Astrocyte (in vitro differentiated cells and primary cell): Measurements from ENCODE around the gene MYCBPAP. TPM values are rescaled to one million over a fixed set of nuclear protein-coding genes. Genes with fewer than 3 reads are reported as not detected.

Source experiments
- DNase-seq: peaks from one replicate; pipeline ENCODE4 v3.0.0-alpha.2; 2010; ENCODE audit warnings: low read depth
- FAIRE-seq: peaks from 2 replicates; lab custom pipeline; 2011; peaks lifted over from hg19 to GRCh38; lab: Jason Lieb, UNC
- H2AFZ ChIP-seq: 2 replicates; pipeline ENCODE4 v1.6.0; 2012; ENCODE audit warnings: low read depth, low read length, inconsistent platforms
- H3K27ac ChIP-seq: 2 replicates; pipeline ENCODE4 v1.5.1; 2011; ENCODE audit warnings: low read depth, low read length, inconsistent platforms
- H3K27me3 ChIP-seq: 2 replicates; pipeline ENCODE4 v1.6.0; 2011; ENCODE audit warnings: low read length, inconsistent platforms; ENCODE audit not compliant: insufficient read depth
- H3K36me3 ChIP-seq: 2 replicates; pipeline ENCODE4 v1.5.1; 2011; ENCODE audit warnings: low read length, inconsistent platforms; ENCODE audit not compliant: insufficient read depth
- H3K4me1 ChIP-seq: 2 replicates; pipeline ENCODE4 v1.5.1; 2011; ENCODE audit warnings: low read length, inconsistent platforms; ENCODE audit not compliant: insufficient read depth
- H3K4me2 ChIP-seq: 2 replicates; pipeline ENCODE4 v1.6.0; 2012; ENCODE audit warnings: low read length, inconsistent platforms
- H3K4me3 ChIP-seq: 2 replicates; pipeline ENCODE4 v1.5.1; 2011; ENCODE audit warnings: low read depth, mild to moderate bottlenecking, low read length, inconsistent platforms; ENCODE audit not compliant: insufficient read depth
- H3K79me2 ChIP-seq: 2 replicates; pipeline ENCODE4 v1.6.0; 2012; ENCODE audit warnings: mild to moderate bottlenecking, low read length, inconsistent platforms; ENCODE audit not compliant: insufficient read depth
- H3K9ac ChIP-seq: 2 replicates; pipeline ENCODE4 v1.6.0; 2012; ENCODE audit warnings: mild to moderate bottlenecking, low read length, inconsistent platforms
- H3K9me3 ChIP-seq: 2 replicates; pipeline ENCODE4 v1.5.1; 2012; ENCODE audit warnings: low read depth, mild to moderate bottlenecking, low read length, inconsistent platforms; ENCODE audit not compliant: insufficient read depth
- H4K20me1 ChIP-seq: 2 replicates; pipeline ENCODE4 v1.6.0; 2012; ENCODE audit warnings: low read length, inconsistent platforms; ENCODE audit not compliant: insufficient read depth
- H3K27ac Mint-ChIP-seq: one replicate; pipeline ENCODE4 v1.8.0; 2021; ENCODE audit warnings: mild to moderate bottlenecking, mixed read lengths; ENCODE audit not compliant: unreplicated experiment
- H3K27me3 Mint-ChIP-seq: one replicate; pipeline ENCODE4 v1.8.0; 2021; ENCODE audit warnings: low read depth, mixed read lengths; ENCODE audit not compliant: unreplicated experiment
- H3K36me3 Mint-ChIP-seq: one replicate; pipeline ENCODE4 v1.8.0; 2021; ENCODE audit warnings: low read depth, mixed read lengths; ENCODE audit not compliant: unreplicated experiment
- H3K4me1 Mint-ChIP-seq: one replicate; pipeline ENCODE4 v1.8.0; 2021; ENCODE audit warnings: low read depth, mixed read lengths; ENCODE audit not compliant: unreplicated experiment
- H3K4me3 Mint-ChIP-seq: one replicate; pipeline ENCODE4 v1.8.0; 2021; ENCODE audit warnings: mild to moderate bottlenecking, moderate library complexity, mixed read lengths; ENCODE audit not compliant: unreplicated experiment
- H3K9me3 Mint-ChIP-seq: one replicate; pipeline ENCODE4 v1.8.0; 2021; ENCODE audit warnings: mild to moderate bottlenecking, mixed read lengths; ENCODE audit not compliant: unreplicated experiment
- EZH2 ChIP-seq: IDR thresholded peaks from 2 replicates; pipeline ENCODE4 v1.6.1; 2012; ENCODE audit warnings: mild to moderate bottlenecking, low read length, inconsistent platforms; ENCODE audit not compliant: insufficient read depth
- total RNA-seq: library from RNA; stranded (reverse); gene quantifications from 2 replicates; pipeline ENCODE4 v1.2.1, GENCODE V29; 2021
- TF ChIP-seq, protein P1 (sequence below): IDR thresholded peaks from 2 replicates; pipeline ENCODE4 v1.5.1; 2011; ENCODE audit warnings: low read depth, mild to moderate bottlenecking, inconsistent platforms, low read length, moderate library complexity; ENCODE audit not compliant: insufficient read depth

Gene MYCBPAP
- total RNA-seq, 1 donor from 2014 or later, result 1.4 TPM

DNA sequence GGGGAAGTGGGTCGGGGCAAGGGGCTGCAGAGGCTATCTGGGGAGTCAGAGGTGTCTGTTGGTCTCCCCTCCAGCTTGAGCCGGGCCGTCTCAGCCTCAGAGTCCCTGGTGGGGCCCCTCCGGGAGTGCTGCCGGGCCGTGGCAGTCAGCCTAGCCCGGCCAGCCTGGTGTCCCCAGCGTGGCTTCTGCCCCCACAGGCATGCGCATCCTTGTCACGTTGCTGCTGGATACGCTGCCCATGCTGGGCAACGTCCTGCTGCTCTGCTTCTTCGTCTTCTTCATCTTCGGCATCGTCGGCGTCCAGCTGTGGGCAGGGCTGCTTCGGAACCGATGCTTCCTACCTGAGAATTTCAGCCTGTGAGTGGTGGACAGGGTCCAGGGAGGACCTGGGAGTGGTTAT, 63.4 kb downstream of the MYCBPAP start:
- Mint-ChIP-seq H3K9me3 (no peaks in the 10 kb centered on the region), H3K36me3 (peaks cover 2% of the 10 kb centered on the region), H3K27me3 (peaks cover 60% of the 10 kb centered on the region), H3K4me1 (peaks cover 5% of the 10 kb centered on the region), H3K27ac (no peak overlapping the region), H3K4me3 (no peak overlapping the region)
- Histone ChIP-seq H3K36me3 (no peaks in the 10 kb centered on the region), H3K9me3 (no peaks in the 10 kb centered on the region), H3K27ac (no peak overlapping the region), H2AFZ (no peak overlapping the region), H4K20me1 (no peaks in the 10 kb centered on the region), H3K4me1 (no peaks in the 10 kb centered on the region), H3K4me2 (no peak overlapping the region), H3K79me2 (no peaks in the 10 kb centered on the region), H3K27me3 (peaks cover 10% of the 10 kb centered on the region), H3K4me3 (no peak overlapping the region), H3K9ac (no peak overlapping the region)
- FAIRE-seq, result no peak
- no peak for DNase-seq
- TF ChIP-seq, protein P1, sequence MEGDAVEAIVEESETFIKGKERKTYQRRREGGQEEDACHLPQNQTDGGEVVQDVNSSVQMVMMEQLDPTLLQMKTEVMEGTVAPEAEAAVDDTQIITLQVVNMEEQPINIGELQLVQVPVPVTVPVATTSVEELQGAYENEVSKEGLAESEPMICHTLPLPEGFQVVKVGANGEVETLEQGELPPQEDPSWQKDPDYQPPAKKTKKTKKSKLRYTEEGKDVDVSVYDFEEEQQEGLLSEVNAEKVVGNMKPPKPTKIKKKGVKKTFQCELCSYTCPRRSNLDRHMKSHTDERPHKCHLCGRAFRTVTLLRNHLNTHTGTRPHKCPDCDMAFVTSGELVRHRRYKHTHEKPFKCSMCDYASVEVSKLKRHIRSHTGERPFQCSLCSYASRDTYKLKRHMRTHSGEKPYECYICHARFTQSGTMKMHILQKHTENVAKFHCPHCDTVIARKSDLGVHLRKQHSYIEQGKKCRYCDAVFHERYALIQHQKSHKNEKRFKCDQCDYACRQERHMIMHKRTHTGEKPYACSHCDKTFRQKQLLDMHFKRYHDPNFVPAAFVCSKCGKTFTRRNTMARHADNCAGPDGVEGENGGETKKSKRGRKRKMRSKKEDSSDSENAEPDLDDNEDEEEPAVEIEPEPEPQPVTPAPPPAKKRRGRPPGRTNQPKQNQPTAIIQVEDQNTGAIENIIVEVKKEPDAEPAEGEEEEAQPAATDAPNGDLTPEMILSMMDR, result no peak
- TF ChIP-seq EZH2, result no peak

- Mint-ChIP-seq H3K4me1 (peaks cover 3% of the 10 kb centered on the region), H3K27me3 (peaks cover 59% of the 10 kb centered on the region), H3K27ac (no peak overlapping the region), H3K9me3 (no peaks in the 10 kb centered on the region), H3K4me3 (no peak overlapping the region), H3K36me3 (peaks cover 2% of the 10 kb centered on the region)
- no peak overlapping the region for H3K4me2 ChIP-seq
- no peaks in the 10 kb centered on the region for H3K36me3 ChIP-seq
- no peak overlapping the region for H3K27ac ChIP-seq
- TF ChIP-seq EZH2, result no peak
- TF ChIP-seq, protein P1, result no peak
- no peaks in the 10 kb centered on the region for H3K9me3 ChIP-seq
- no peak overlapping the region for H3K9ac ChIP-seq
- no peak overlapping the region for H3K4me3 ChIP-seq
- H3K27me3 ChIP-seq, result peaks cover 8% of the 10 kb centered on the region
- H4K20me1 ChIP-seq, result no peaks in the 10 kb centered on the region
- H3K4me1 ChIP-seq, result no peaks in the 10 kb centered on the region
- H2AFZ ChIP-seq, result no peak overlapping the region
- no peaks in the 10 kb centered on the region for H3K79me2 ChIP-seq
- DNase-seq (no peak), FAIRE-seq (no peak)
These were observed 64.3 kb downstream of the MYCBPAP start for GRCh38 chr17:50572541-50572940.

DNA sequence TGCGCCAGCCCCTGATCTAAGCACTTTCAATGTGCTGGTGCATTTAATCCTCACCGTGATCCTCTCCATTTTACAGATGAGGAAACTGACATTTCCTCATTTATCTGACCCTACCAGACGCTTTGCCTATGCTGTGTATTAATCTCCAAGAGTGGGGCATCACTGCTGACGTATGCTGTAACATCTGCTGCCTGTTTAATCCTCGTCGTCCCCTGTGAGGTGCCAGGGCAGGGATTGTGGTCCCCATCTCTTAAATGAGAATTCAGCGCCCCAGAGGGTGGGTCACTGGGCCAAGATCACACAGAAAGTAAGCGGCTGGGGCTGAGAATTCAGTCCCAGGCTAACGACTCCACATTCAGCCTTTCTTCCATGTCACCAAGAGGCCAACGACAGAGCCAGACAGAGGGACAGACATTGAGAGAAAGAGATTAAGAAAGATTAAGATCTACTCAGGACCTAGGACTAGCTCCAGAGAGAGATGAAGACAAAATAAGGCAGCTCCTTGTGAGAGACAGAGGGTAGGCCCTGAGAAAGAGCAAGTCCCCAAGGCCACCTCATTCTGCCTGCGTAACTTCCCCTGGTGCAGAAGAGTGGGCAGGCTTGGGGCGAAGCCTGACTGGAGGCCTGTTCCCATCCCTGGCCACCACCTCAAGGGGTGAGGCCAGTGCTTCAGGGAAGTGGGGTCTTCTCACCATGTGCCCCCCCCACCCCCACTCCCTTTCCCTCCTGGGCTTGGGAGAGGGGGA, 65.8 kb downstream of the MYCBPAP start:
- Histone ChIP-seq H3K9me3 (no peaks in the 10 kb centered on the region), H4K20me1 (no peaks in the 10 kb centered on the region), H3K27ac (no peak overlapping the region), H3K4me1 (no peaks in the 10 kb centered on the region), H3K4me3 (no peak overlapping the region), H3K9ac (no peak overlapping the region), H2AFZ (no peak overlapping the region), H3K4me2 (no peak overlapping the region), H3K27me3 (peaks cover 10% of the 10 kb centered on the region), H3K79me2 (no peaks in the 10 kb centered on the region), H3K36me3 (no peaks in the 10 kb centered on the region)
- peaks cover 2% of the 10 kb centered on the region for H3K36me3 Mint-ChIP-seq
- H3K4me3 Mint-ChIP-seq, result no peak overlapping the region
- FAIRE-seq, result no peak
- no peak for TF ChIP-seq EZH2
- TF ChIP-seq, protein P1, result no peak
- no peak overlapping the region for H3K27ac Mint-ChIP-seq
- no peaks in the 10 kb centered on the region for H3K4me1 Mint-ChIP-seq
- peaks cover 65% of the 10 kb centered on the region for H3K27me3 Mint-ChIP-seq
- DNase-seq, result no peak
- H3K9me3 Mint-ChIP-seq, result no peaks in the 10 kb centered on the region
